PC-3 (cell line): ENCODE data around the gene NBAS. TPM values are rescaled to one million over a fixed set of nuclear protein-coding genes. Genes with fewer than 3 reads are reported as not detected.

Experiments used
- ATAC-seq: fragments of 200-7000 bp; cut with Tn5 transposase; 2 replicates; pipeline ENCODE4 v1.9.1; 2020; ENCODE audit warnings: mild to moderate bottlenecking, moderate library complexity
- BruUV-seq: library from RNA; stranded (reverse); fragments of 400-500 nt; replicated peaks from 2 replicates; lab custom pipeline; 2021; lab: Mats Ljungman, UMichigan
- CTCF ChIA-PET: fragments of 300-600 bp; sonication (Branson Sonifier 250); formaldehyde crosslinking; loops from one replicate; lab custom pipeline; 2022; ENCODE audit warnings: antibody characterized with exemption; lab: Charles Lee
- POLR2A ChIA-PET: fragments of 300-600 bp; sonication (Branson Sonifier 250); formaldehyde crosslinking; loops from one replicate; lab custom pipeline; 2022; ENCODE audit warnings: antibody characterized with exemption; ENCODE audit not compliant: unreplicated experiment; lab: Charles Lee
- DNase-seq: peaks from one replicate; pipeline ENCODE4 v3.0.0-alpha.2; 2015
- H2AFZ ChIP-seq: fragments of 300-600 bp; sonication (generic); 2 replicates; pipeline ENCODE4 v1.6.0; 2016; ENCODE audit warnings: antibody characterized with exemption, low read length
- H3F3A ChIP-seq: fragments of 300-600 bp; sonication (generic); one replicate; pipeline ENCODE4 v1.6.0; 2017; ENCODE audit warnings: antibody characterized with exemption, low read length, control low read depth, mild to moderate bottlenecking; ENCODE audit not compliant: unreplicated experiment
- H3K27ac ChIP-seq: fragments of 300-600 bp; sonication (generic); 2 replicates; pipeline ENCODE4 v1.5.1; 2016; ENCODE audit warnings: mild to moderate bottlenecking, low read length
- H3K27me3 ChIP-seq: fragments of 300-600 bp; sonication (generic); 2 replicates; pipeline ENCODE4 v1.6.1; 2016; ENCODE audit warnings: low read length, mixed read lengths
- H3K36me3 ChIP-seq: fragments of 300-600 bp; sonication (generic); 2 replicates; pipeline ENCODE4 v1.6.1; 2016; ENCODE audit warnings: low read depth, mixed run types, low read length, mixed read lengths
- H3K4me1 ChIP-seq: fragments of 300-600 bp; sonication (generic); 2 replicates; pipeline ENCODE4 v1.5.1; 2016; ENCODE audit warnings: low read length; ENCODE audit not compliant: insufficient read depth
- H3K4me2 ChIP-seq: fragments of 300-600 bp; sonication (generic); 2 replicates; pipeline ENCODE4 v1.6.0; 2016; ENCODE audit warnings: low read length
- H3K4me3 ChIP-seq: fragments of 300-600 bp; sonication (generic); 2 replicates; pipeline ENCODE4 v1.5.1; 2016; ENCODE audit warnings: mild to moderate bottlenecking, low read length, mixed read lengths
- H3K79me2 ChIP-seq: fragments of 300-600 bp; sonication (generic); 2 replicates; pipeline ENCODE4 v1.6.1; 2017; ENCODE audit warnings: low read length, mixed read lengths
- H3K9ac ChIP-seq: fragments of 300-600 bp; sonication (generic); 2 replicates; pipeline ENCODE4 v1.6.0; 2016; ENCODE audit warnings: mild to moderate bottlenecking, low read length
- H3K9me2 ChIP-seq: fragments of 300-600 bp; sonication (generic); replicated peaks from 2 replicates; pipeline ENCODE4 v1.6.1; 2016; ENCODE audit warnings: mixed run types, low read length, mixed read lengths
- H3K9me3 ChIP-seq: fragments of 300-600 bp; sonication (generic); 2 replicates; pipeline ENCODE4 v1.6.1; 2016; ENCODE audit warnings: low read length, mixed read lengths
- H4K20me1 ChIP-seq: fragments of 300-600 bp; sonication (generic); 2 replicates; pipeline ENCODE4 v1.6.1; 2016; ENCODE audit warnings: low read length, mixed read lengths
- CTCF ChIP-seq: fragments of 300-600 bp; sonication (generic); conservative IDR thresholded peaks from 2 replicates; pipeline ENCODE4 v1.5.1; 2017; ENCODE audit warnings: antibody characterized with exemption, low read depth, mild to moderate bottlenecking, low read length
- EZH2 ChIP-seq: fragments of 300-600 bp; sonication (generic); IDR thresholded peaks from one replicate; pipeline ENCODE4 v1.6.1; 2017; ENCODE audit warnings: antibody characterized with exemption, mild to moderate bottlenecking, low read length; ENCODE audit not compliant: unreplicated experiment
- EZH2phosphoT487 ChIP-seq: fragments of 300-600 bp; sonication (generic); IDR thresholded peaks from 2 replicates; pipeline ENCODE4 v1.6.1; 2018; ENCODE audit warnings: mild to moderate bottlenecking, antibody characterized with exemption, low read length, borderline replicate concordance
- intact Hi-C: fragments of 100-400 bp; cut with micrococcal nuclease; formaldehyde crosslinking; loops from 2 replicates; pipeline ENCODE4 v1.9.0; 2023
- total RNA-seq: library from RNA; depleted of rRNA; stranded (reverse); fragments of >200 nt; gene quantifications from 2 replicates; pipeline ENCODE4 v1.2.3, GENCODE V29; 2014

NBAS gene
- total RNA-seq, 1 experiment from 2014 or later = 37.2 TPM

DNA sequence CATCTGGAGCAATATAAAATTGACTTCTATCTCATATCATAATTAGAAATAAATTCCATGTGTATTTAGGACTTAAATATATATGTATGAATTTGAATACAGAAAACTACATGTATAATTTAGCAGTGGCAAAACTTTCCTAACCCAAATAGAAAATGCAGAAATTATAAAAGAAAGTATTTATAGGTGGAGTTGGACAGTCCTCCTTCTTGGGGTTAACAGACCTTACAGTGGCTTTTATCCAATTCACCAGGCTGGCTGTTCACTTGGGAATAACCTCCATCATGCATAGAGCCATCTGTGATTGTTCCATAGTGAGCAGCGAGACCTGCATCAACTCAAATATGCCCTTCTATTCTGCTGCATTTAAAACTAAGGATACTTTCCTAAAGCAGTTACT is 38.9 kb upstream of the NBAS start:
- intact Hi-C loops = no loop called here
- CTCF ChIA-PET = no interaction called here
- H4K20me1 ChIP-seq = peaks cover 2% of the 10 kb centered on the region; the same call in 1 of the 2 replicates
- no peak overlapping the region for H3K9ac ChIP-seq
- H3K4me1 ChIP-seq = no peaks in the 10 kb centered on the region
- H3K4me2 ChIP-seq = no peak overlapping the region
- H3K9me3 ChIP-seq = no peaks in the 10 kb centered on the region
- no peaks in the 10 kb centered on the region for H3F3A ChIP-seq
- H3K27ac ChIP-seq = no peak overlapping the region
- peaks cover 88% of the 10 kb centered on the region for H3K36me3 ChIP-seq
- no peaks in the 10 kb centered on the region for H3K9me2 ChIP-seq
- ATAC-seq = no peak
- no peak overlapping the region for H3K4me3 ChIP-seq
- H3K27me3 ChIP-seq = no peaks in the 10 kb centered on the region
- peaks cover 1% of the 10 kb centered on the region for H3K79me2 ChIP-seq
- BruUV-seq = no TSS peak
- POLR2A ChIA-PET = no interaction called here
- TF ChIP-seq EZH2 (no peak), EZH2phosphoT487 (no peak), CTCF (no peak)
- no peak for DNase-seq
- no peak overlapping the region for H2AFZ ChIP-seq

- Histone ChIP-seq H3K4me3 (no peak overlapping the region), H4K20me1 (peaks cover 16% of the 10 kb centered on the region), H3K27me3 (no peaks in the 10 kb centered on the region), H3F3A (no peaks in the 10 kb centered on the region), H2AFZ (no peak overlapping the region), H3K4me1 (0 out of 2 replicates have a peak, but pooled peaks cover 7% of the 10 kb centered on the region), H3K9me3 (no peaks in the 10 kb centered on the region), H3K27ac (no peak overlapping the region), H3K4me2 (no peak overlapping the region), H3K9me2 (no peaks in the 10 kb centered on the region), H3K79me2 (peaks cover 31% of the 10 kb centered on the region), H3K9ac (no peak overlapping the region), H3K36me3 (peaks cover 64% of the 10 kb centered on the region)
- BruUV-seq = no TSS peak
- TF ChIP-seq CTCF (no peak), EZH2 (no peak), EZH2phosphoT487 (no peak)
- intact Hi-C loops = no loop called here
- DNase-seq = no peak
- no peak for ATAC-seq
- ChIA-PET POLR2A (no interaction called here), CTCF (no interaction called here)
Observed at GRCh38 chr2:15596968-15597367, 35.8 kb upstream of the NBAS start.

GRCh38 chr2:15596350-15596749 is 35.2 kb upstream of the NBAS start:
- no TSS peak for BruUV-seq
- Histone ChIP-seq H3K27ac (no peak overlapping the region), H3K4me3 (no peak overlapping the region), H3K4me1 (peaks cover 8% of the 10 kb centered on the region), H3K9me3 (no peaks in the 10 kb centered on the region), H3K4me2 (no peak overlapping the region), H3K79me2 (peaks cover 36% of the 10 kb centered on the region), H3K36me3 (peaks cover 58% of the 10 kb centered on the region), H3K9me2 (no peaks in the 10 kb centered on the region), H4K20me1 (peaks cover 16% of the 10 kb centered on the region), H3K9ac (no peak overlapping the region), H2AFZ (no peak overlapping the region), H3K27me3 (no peaks in the 10 kb centered on the region), H3F3A (no peaks in the 10 kb centered on the region)
- ChIA-PET CTCF (no interaction called here), POLR2A (no interaction called here)
- ATAC-seq (no peak), DNase-seq (no peak)
- intact Hi-C loops = no loop called here
- TF ChIP-seq EZH2phosphoT487 = no peak
